HK-2 (cell line): ENCODE results near the gene EPC2.
A peak's percentile ranks its signal among the peaks of the same experiment; 100 is the strongest.

Source experiments
- DNase-seq: peaks from one replicate; pipeline ENCODE4 v3.0.0-alpha.2; 2018; ENCODE audit not compliant: unreplicated experiment

EPC2 gene

GRCh38 chr2:148643998-148644882, at the start of gene EPC2:
EPC2 (plus strand) TSS chr2:148644751; CDS start chr2:148645018, 267 bp downstream.
- DNase-seq: peak; percentile 88

- DNase-seq: no peak
Measured at GRCh38 chr2:148596018-148596417, 48.5 kb upstream of the EPC2 start.

- DNase-seq: no peak
Measured at GRCh38 chr2:148599109-148599991, 45.2 kb upstream of the EPC2 start.

GRCh38 chr2:148602885-148603561, 41.5 kb upstream of the EPC2 start:
- DNase-seq: no peak

- DNase-seq: no peak
Measured at GRCh38 chr2:148603562-148603920, 41.0 kb upstream of the EPC2 start.

GRCh38 chr2:148604927-148605326, 39.6 kb upstream of the EPC2 start:
- DNase-seq: no peak

- no peak for DNase-seq
Measured at GRCh38 chr2:148607566-148607965, 37.0 kb upstream of the EPC2 start.

- DNase-seq: no peak
Measured at GRCh38 chr2:148613231-148614013, 31.1 kb upstream of the EPC2 start.

GRCh38 chr2:148614014-148614321, 30.6 kb upstream of the EPC2 start:
- no peak for DNase-seq

- DNase-seq: peak; percentile 3
Measured at GRCh38 chr2:148614322-148615049, 30.1 kb upstream of the EPC2 start.

- DNase-seq: no peak
Measured at GRCh38 chr2:148615381-148615841, 29.1 kb upstream of the EPC2 start.

GRCh38 chr2:148616662-148617061, 27.9 kb upstream of the EPC2 start:
- DNase-seq: no peak

- no peak for DNase-seq
Measured at GRCh38 chr2:148617219-148617618, 27.3 kb upstream of the EPC2 start.

- no peak for DNase-seq
Measured at GRCh38 chr2:148619560-148620195, 24.9 kb upstream of the EPC2 start.

- DNase-seq: no peak
Measured at GRCh38 chr2:148622366-148622765, 22.2 kb upstream of the EPC2 start.

- no peak for DNase-seq
Measured at GRCh38 chr2:148623086-148623485, 21.5 kb upstream of the EPC2 start.

GRCh38 chr2:148627224-148627623, 17.3 kb upstream of the EPC2 start:
- no peak for DNase-seq

- DNase-seq: no peak
Measured at GRCh38 chr2:148634749-148635148, 9.8 kb upstream of the EPC2 start.

- DNase-seq: no peak
Measured at GRCh38 chr2:148638543-148638942, 6.0 kb upstream of the EPC2 start.

- DNase-seq: no peak
Measured at GRCh38 chr2:148640767-148641166, 3.8 kb upstream of the EPC2 start.
